ENCODE results near the gene STK24. TPM values are rescaled to one million over a fixed set of nuclear protein-coding genes. Genes with fewer than 3 reads are reported as not detected.

Gene STK24
- total and polyA plus RNA-seq, 2 of the 4 experiments (the other 2 are of a cell fraction): 29.2 to 43.4 TPM

- intact Hi-C loops (cut with micrococcal nuclease): no loop called here
- Histone ChIP-seq H3K79me1 (ENCODE audit: low read depth in 1 of 2, low read length in 2 of 2) (peaks cover 65 to 99% of the 10 kb centered on the region in 2 experiments), H4K91ac (ENCODE audit: insufficient read depth, low read depth, low read length) (no peak overlapping the region), H3K14ac (replicated peaks; ENCODE audit: low read depth, low read length) (no peak overlapping the region), H2BK5ac (ENCODE audit: low read depth, low read length, poor library complexity, severe bottlenecking) (no peak overlapping the region), H2AK5ac (ENCODE audit: low read depth, low read length) (no peak overlapping the region), H3K56ac (ENCODE audit: extremely low read depth, insufficient read depth, low read length) (no peak overlapping the region), H3K9me3 (ENCODE audit: control insufficient read depth, insufficient read depth, low read length) (no peaks in the 10 kb centered on the region), H3K27ac (ENCODE audit: insufficient read depth, low read length) (no peak overlapping the region), H4K8ac (ENCODE audit: low read depth in 2 of 2, low read length in 2 of 2) (no peak overlapping the region), H3K18ac (ENCODE audit: low read depth, low read length) (no peak overlapping the region), H3K23ac (ENCODE audit: low read depth, low read length) (no peak overlapping the region), H4K5ac (ENCODE audit: low read depth, low read length) (no peak overlapping the region), H3K36me3 (ENCODE audit: control insufficient read depth, insufficient read depth, low read length) (no peaks in the 10 kb centered on the region), H3K9ac (ENCODE audit: low read depth, low read length) (no peak overlapping the region), H2BK120ac (ENCODE audit: low read depth, low read length) (no peak overlapping the region), H2AFZ (replicated peaks; ENCODE audit: low read length, poor library complexity) (no peak overlapping the region), H4K20me1 (ENCODE audit: insufficient read depth, low read length) (peaks cover 99% of the 10 kb centered on the region), H3K27me3 (ENCODE audit: control insufficient read depth, insufficient read depth, low read length) (no peaks in the 10 kb centered on the region), H2AK9ac (replicated peaks; ENCODE audit: low read depth, low read length, poor library complexity) (no peak overlapping the region), H2BK20ac (ENCODE audit: low read depth, low read length) (no peak overlapping the region), H3K4me1 (ENCODE audit: control insufficient read depth, insufficient read depth, low read length) (peaks cover 23% of the 10 kb centered on the region), H3K4ac (ENCODE audit: low read depth, low read length) (no peak overlapping the region), H3K4me2 (ENCODE audit: low read depth, low read length) (no peak overlapping the region), H3K4me3 (ENCODE audit: insufficient read depth, low read depth, low read length) (no peak overlapping the region), H3K9me1 (ENCODE audit: insufficient read depth, low read length) (peaks cover 58% of the 10 kb centered on the region), H2BK15ac (ENCODE audit: low read depth, low read length) (no peak overlapping the region)
- BruUV-seq (replicated peaks): no TSS peak
- TF ChIP-seq RCOR1 (IDR thresholded peaks at IDR 0.05; ENCODE audit: insufficient replicate concordance, low read length) (no peak), SMC3 (IDR thresholded peaks at IDR 0.05; ENCODE audit: low read depth, low read length) (no peak), RAD21 (IDR thresholded peaks at IDR 0.05; ENCODE audit: low read length) (no peak), FOS (IDR thresholded peaks at IDR 0.05; ENCODE audit: low read depth, low read length) (no peak), CTCF (conservative IDR thresholded peaks at IDR 0.05; ENCODE audit: low read depth, low read length) (no peak), NFE2L2 (IDR thresholded peaks at IDR 0.05; ENCODE audit: low read depth, low read length) (no peak), CHD1 (IDR thresholded peaks at IDR 0.05; ENCODE audit: low read depth, low read length) (no peak), MAFK (IDR thresholded peaks at IDR 0.05; ENCODE audit: low read depth, low read length) (no peak), MAZ (IDR thresholded peaks at IDR 0.05; ENCODE audit: borderline replicate concordance, low read depth, low read length) (no peak), CEBPB (IDR thresholded peaks at IDR 0.05; ENCODE audit: low read depth, low read length) (no peak), BHLHE40 (IDR thresholded peaks at IDR 0.05; ENCODE audit: low read depth, low read length) (no peak), USF2 (IDR thresholded peaks at IDR 0.05; ENCODE audit: low read depth, low read length) (no peak)
- dilution Hi-C loops (cut with HindIII; ENCODE audit: low sequenced_read_pairs, unreplicated experiment): no loop called here
- ChIA-PET CTCF (no interaction called here), POLR2A (ENCODE audit: unreplicated experiment) (no interaction called here)
- no peak for DNase-seq
- 81% methylated on average over 4 of the region's 11 CpGs; no CpG with 5 or more reads in 1 of the 2 experiments for WGBS, 2 experiments (ENCODE audit: extremely low coverage in 2 of 2, insufficient read length in 1 of 2)
- in situ Hi-C loops (cut with MboI; ENCODE audit: low sequenced_read_pairs): no loop called here
- no peak for ATAC-seq (ENCODE audit: low read depth)
Measured at GRCh38 chr13:98524793-98525192, 52.1 kb downstream of the STK24 start.
